GM06990 (cell line): ENCODE measurements around the gene PPP1R9A.

Experiments used
- DNase-seq: peaks from one replicate; pipeline ENCODE4 v3.0.0-alpha.2; 2011; ENCODE audit not compliant: insufficient read length; ENCODE audit errors: extremely low read depth
- H3K27me3 ChIP-seq: replicated peaks from 2 replicates; pipeline ENCODE4 v1.6.0; 2011; ENCODE audit warnings: low read length; ENCODE audit not compliant: control insufficient read depth, insufficient read depth
- H3K36me3 ChIP-seq: 2 replicates; pipeline ENCODE4 v1.5.1; 2011; ENCODE audit warnings: low read length; ENCODE audit not compliant: control insufficient read depth, insufficient read depth
- H3K4me3 ChIP-seq: replicated peaks from 2 replicates; pipeline ENCODE4 v1.5.1; 2011; ENCODE audit warnings: low read depth, mild to moderate bottlenecking, control low read depth, low read length
- TF ChIP-seq, protein P1 (sequence below): IDR thresholded peaks from 2 replicates; pipeline ENCODE4 v1.5.1; 2011; ENCODE audit warnings: low read length, control low read depth, mild to moderate bottlenecking, inconsistent platforms; ENCODE audit not compliant: insufficient read depth, poor library complexity, severe bottlenecking

PPP1R9A gene

DNA sequence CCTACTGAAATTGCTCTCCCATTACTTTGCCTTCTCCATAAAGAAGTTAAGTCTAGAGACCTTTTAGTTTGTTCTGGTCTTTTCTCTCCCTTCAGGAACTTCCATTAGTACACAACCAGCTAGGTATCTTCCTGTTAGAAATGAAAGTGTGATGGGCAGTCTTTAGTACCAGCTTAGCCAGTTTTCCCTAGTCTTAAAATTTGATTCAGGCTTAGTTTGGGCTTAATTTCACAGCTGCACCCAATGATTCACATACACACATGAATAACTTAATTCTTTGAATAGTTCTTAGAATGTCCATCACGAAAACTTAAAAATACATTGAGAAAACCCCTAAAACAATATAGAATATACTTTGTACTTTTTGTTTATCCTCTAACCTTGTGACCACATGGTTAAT lies 2.4 kb upstream of the PPP1R9A start:
- DNase-seq = no peak
- H3K4me3 ChIP-seq = no peak overlapping the region
- TF ChIP-seq, protein P1, sequence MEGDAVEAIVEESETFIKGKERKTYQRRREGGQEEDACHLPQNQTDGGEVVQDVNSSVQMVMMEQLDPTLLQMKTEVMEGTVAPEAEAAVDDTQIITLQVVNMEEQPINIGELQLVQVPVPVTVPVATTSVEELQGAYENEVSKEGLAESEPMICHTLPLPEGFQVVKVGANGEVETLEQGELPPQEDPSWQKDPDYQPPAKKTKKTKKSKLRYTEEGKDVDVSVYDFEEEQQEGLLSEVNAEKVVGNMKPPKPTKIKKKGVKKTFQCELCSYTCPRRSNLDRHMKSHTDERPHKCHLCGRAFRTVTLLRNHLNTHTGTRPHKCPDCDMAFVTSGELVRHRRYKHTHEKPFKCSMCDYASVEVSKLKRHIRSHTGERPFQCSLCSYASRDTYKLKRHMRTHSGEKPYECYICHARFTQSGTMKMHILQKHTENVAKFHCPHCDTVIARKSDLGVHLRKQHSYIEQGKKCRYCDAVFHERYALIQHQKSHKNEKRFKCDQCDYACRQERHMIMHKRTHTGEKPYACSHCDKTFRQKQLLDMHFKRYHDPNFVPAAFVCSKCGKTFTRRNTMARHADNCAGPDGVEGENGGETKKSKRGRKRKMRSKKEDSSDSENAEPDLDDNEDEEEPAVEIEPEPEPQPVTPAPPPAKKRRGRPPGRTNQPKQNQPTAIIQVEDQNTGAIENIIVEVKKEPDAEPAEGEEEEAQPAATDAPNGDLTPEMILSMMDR = no peak
- H3K36me3 ChIP-seq = no peaks in the 10 kb centered on the region
- H3K27me3 ChIP-seq = no peaks in the 10 kb centered on the region; the same call in 1 of the 2 replicates

DNA sequence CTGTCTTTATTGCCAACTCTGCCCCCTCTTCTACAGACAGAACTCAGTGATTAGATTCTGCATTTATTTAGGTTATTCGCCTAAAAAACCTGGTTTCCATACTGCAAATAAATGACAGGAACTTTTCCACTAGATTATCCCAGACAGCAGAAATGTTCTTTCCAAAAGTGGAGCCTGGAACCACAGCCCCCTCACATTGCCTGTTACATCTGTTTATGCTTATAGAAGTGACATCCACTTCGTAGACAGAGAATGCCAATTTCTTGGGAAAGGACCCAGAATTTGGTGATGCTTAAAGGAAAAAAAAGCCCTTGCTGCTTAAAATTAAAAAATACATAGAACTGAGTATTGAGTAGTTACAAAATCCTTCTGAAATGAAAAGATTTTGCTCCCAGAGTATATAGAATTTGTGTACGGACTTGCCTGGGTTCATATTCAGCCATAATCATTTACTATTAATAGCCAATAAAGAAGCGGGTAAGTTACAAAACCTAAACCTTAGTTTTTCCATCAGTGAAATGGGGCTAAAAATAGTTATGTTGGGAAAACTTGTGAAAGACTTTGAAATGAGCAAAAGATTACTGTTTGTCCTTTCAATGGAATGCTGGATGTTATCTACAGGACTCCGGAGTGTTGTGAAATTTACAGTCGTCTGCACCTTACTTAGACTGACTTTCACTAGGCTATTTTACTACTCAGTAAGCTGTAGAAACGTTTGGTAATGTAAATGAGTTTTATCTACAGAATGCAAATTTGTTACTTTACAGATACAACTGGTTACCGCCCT lies 1.1 kb upstream of the PPP1R9A start:
- Histone ChIP-seq H3K27me3 (no peaks in the 10 kb centered on the region; the same call in 1 of the 2 replicates), H3K36me3 (no peaks in the 10 kb centered on the region), H3K4me3 (no peak overlapping the region)
- TF ChIP-seq, protein P1 = no peak
- DNase-seq = no peak

DNA sequence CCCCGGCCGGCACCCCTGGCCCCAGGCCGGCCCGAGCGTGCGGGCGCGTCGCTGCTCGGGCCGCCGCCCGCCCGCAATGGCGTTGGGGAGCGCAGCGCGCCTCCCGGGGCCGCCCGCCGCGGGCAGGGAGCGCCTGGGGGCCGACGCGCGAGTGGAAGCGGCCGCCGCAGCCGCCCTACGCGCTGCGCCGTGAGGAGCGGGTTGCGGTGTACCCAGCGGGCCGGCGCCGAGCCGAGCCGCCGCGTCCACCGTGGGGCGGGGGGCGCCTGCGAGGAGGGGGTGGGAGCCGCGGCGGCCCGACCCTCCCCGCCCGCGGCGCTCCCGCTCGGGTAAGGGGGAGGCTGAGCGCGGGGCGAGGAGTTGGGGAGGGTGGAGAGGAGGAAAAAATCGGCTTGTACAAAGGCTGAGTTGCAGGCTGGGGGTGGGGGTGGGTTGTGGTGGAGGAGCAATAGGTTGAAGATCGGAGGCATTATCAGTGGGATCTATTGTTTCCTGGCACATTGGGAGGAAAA lies 473 bp downstream of the PPP1R9A start:
- DNase-seq = peak; percentile 1
- Histone ChIP-seq H3K27me3 (no peaks in the 10 kb centered on the region; the same call in 1 of the 2 replicates), H3K4me3 (no peak overlapping the region), H3K36me3 (no peaks in the 10 kb centered on the region)
- TF ChIP-seq, protein P1 = no peak

DNA sequence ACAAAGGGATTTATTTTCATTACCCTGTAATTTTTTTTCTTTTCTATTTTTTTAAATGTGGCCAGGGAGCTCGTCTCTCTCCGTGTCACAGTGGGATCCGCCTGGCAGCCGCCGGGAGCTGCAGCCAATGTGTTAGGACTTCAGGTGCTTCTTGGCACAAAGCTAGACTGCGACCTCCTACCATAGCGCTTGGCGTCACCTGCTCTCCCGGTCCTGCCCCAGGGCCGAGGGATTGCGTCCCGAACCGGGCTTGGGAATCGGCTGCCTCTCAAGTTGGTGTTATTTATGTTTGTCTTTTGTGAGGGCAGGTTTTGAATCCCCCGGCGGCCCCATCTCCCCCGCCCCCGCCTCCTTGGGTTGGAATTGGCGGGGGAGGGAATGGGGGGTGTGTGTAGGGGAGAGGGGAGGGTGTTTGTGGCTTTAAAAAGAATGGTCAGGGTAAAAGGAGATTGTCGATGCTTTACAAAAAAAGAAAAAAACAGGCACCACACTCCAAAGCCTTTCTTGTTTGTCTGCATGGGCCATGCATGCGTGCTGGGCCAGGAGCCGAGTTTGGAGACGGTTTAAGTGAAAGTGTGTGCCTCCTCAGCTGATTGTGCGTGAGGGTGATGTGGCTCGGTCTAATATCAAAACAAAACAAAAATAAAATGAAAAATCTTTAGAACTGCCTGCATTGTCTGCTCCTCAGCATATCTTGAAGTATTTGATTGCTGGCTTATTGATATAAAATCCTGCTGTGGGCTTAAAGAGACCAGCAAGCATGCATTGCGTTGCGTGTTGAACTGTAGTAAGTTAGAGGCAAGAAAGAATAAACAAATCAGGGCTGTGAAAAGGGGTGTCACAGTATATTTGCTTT lies 1.2 kb downstream of the PPP1R9A start:
- H3K27me3 ChIP-seq = no peaks in the 10 kb centered on the region; the same call in 1 of the 2 replicates
- H3K36me3 ChIP-seq = no peaks in the 10 kb centered on the region
- peak; percentile 4 for DNase-seq
- H3K4me3 ChIP-seq = no peak overlapping the region
- TF ChIP-seq, protein P1 = no peak

DNA sequence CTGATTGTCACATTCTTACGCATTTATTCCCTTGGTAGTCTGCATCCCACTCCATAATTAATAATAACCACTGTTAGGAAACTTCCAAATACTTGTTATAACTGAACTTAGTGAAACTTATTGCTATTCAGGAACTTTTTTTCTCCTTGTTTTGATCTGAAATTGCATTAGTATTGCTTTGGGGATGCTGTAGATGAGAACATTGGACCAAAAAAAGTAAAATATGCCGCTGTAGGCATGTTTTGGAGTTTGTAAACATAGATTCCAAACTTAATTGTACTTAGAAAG lies 1.7 kb downstream of the PPP1R9A start:
- TF ChIP-seq, protein P1 = no peak
- Histone ChIP-seq H3K36me3 (no peaks in the 10 kb centered on the region), H3K4me3 (no peak overlapping the region), H3K27me3 (no peaks in the 10 kb centered on the region; the same call in 1 of the 2 replicates)
- no peak for DNase-seq
